Colonic mucosa (tissue), 4 donors: ENCODE measurements around the gene EEF1G. TPM values are rescaled to one million over a fixed set of nuclear protein-coding genes. Genes with fewer than 3 reads are reported as not detected.

Experiments
- DNase-seq: peaks from one replicate; pipeline ENCODE4 v3.0.0-alpha.2; 2020
- H3K27ac ChIP-seq: fragments of 200-600 bp; one replicate; pipeline ENCODE4 v1.8.0; 2021
- H3K27me3 ChIP-seq: fragments of 200-600 bp; one replicate; pipeline ENCODE4 v1.8.0; 2021
- H3K36me3 ChIP-seq: fragments of 200-600 bp; one replicate; pipeline ENCODE4 v1.8.0; 2021
- H3K4me1 ChIP-seq: fragments of 200-600 bp; one replicate; pipeline ENCODE4 v1.8.0; 2021; ENCODE audit warnings: mild to moderate bottlenecking
- H3K4me3 ChIP-seq: fragments of 200-600 bp; one replicate; pipeline ENCODE4 v1.8.0; 2021
- H3K9ac ChIP-seq, 2 donors: one replicate each; pipeline ENCODE4 v1.7.0; 2013; ENCODE audit warnings: control low read depth in 2 of 2, low read depth in 2 of 2, low read length in 2 of 2
- H3K9me3 ChIP-seq: fragments of 200-600 bp; one replicate; pipeline ENCODE4 v1.8.0; 2021
- intact Hi-C: fragments of 100-400 bp; cut with DNase I; formaldehyde crosslinking; loops from one replicate; pipeline ENCODE4 v1.14.1; 2022
- microRNA-seq: library from miRNA; unstranded; fragments of <30 nt; microRNA quantifications from one replicate; pipeline ENCODE4, GENCODE V29; 2019
- total RNA-seq, 2 donors: library from RNA; stranded (reverse); fragmentation: NEBNext Ultra II Directional in 1 of 2; extraction: Animal tissue kit (Norgen Biotek cat#: 25700) in 1 of 2; gene quantifications; one replicate each; pipeline ENCODE4 v1.2.1, GENCODE V29; 2021
- TF ChIP-seq, protein P1 (sequence below): fragments of 200-600 bp; IDR thresholded peaks from one replicate; pipeline ENCODE4 v1.8.0; 2022; ENCODE audit warnings: antibody characterized with exemption, mild to moderate bottlenecking
- donor health status: healthy.
- donor health status: DM: no; HTN: no; CAD: no.
- donor health status: DM: no; HTN: no; CAD: no.

The EEF1G gene
- total RNA-seq, 2 donors from 2014 or later, result 1,328 to 1,358 TPM

DNA sequence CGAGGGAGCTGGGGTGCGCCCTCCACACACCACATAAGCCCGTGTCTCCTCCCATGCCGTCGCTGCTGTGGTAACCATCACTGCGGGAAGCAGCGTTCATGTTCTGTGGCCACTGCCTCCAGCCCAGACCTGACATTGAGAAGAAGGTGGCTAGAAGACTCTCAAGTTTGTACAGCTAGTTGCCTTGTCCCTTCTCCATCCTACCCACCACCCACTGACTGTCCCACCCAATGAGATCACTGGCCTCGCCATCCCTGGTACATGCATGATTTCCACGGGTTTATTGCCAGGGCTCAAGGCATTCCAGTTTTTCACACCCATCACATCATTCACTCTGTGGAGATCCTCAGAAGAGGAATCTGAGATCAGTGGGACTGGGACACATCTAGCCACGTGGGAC lies 60.1 kb downstream of the EEF1G start:
- intact Hi-C loops, result no loop called here
- H3K9ac ChIP-seq, result no peak overlapping the region
- TF ChIP-seq, protein P1, sequence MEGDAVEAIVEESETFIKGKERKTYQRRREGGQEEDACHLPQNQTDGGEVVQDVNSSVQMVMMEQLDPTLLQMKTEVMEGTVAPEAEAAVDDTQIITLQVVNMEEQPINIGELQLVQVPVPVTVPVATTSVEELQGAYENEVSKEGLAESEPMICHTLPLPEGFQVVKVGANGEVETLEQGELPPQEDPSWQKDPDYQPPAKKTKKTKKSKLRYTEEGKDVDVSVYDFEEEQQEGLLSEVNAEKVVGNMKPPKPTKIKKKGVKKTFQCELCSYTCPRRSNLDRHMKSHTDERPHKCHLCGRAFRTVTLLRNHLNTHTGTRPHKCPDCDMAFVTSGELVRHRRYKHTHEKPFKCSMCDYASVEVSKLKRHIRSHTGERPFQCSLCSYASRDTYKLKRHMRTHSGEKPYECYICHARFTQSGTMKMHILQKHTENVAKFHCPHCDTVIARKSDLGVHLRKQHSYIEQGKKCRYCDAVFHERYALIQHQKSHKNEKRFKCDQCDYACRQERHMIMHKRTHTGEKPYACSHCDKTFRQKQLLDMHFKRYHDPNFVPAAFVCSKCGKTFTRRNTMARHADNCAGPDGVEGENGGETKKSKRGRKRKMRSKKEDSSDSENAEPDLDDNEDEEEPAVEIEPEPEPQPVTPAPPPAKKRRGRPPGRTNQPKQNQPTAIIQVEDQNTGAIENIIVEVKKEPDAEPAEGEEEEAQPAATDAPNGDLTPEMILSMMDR, result no peak
- peaks cover 4% of the 10 kb centered on the region for H3K36me3 ChIP-seq
- no peaks in the 10 kb centered on the region for H3K4me1 ChIP-seq
- H3K27ac ChIP-seq, result no peak overlapping the region
- H3K4me3 ChIP-seq, result no peak overlapping the region
- DNase-seq, result no peak
- no peaks in the 10 kb centered on the region for H3K27me3 ChIP-seq
- no peaks in the 10 kb centered on the region for H3K9me3 ChIP-seq

DNA sequence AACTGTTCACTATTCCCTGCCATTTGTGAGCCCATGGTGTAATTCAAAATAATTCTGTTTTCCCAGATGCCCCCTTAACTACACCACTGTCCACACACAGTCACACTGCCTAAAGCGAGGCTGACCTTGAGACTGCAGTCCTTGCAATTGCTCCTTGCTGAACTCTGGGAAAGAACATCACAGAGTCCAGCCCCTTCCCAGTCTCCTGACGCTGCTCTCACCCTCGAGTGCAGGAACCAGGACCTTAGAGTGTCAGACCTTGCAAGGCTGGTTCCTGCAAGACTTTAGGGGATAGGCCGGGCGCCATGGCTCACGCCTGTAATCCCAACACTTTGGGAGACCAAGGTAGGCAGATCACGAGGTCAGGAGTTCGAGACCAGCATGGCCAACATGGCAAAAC lies 60.7 kb downstream of the EEF1G start:
- H3K4me1 ChIP-seq, result no peaks in the 10 kb centered on the region

More for the DNA sequence above, 60.7 kb downstream of the EEF1G start:
- Histone ChIP-seq H3K4me3 (no peak overlapping the region), H3K9me3 (no peaks in the 10 kb centered on the region), H3K9ac (no peak overlapping the region), H3K27ac (no peak overlapping the region), H3K36me3 (peaks cover 4% of the 10 kb centered on the region), H3K27me3 (no peaks in the 10 kb centered on the region)
- intact Hi-C loops, result no loop called here
- TF ChIP-seq, protein P1, result no peak
- DNase-seq, result no peak

Small RNA genes lying within 50 kb of the gene (microRNA-seq; reads per million reads assigned to microRNA genes)
- gene MIR6747, result not detected

Other genes starting within 250 kb of the EEF1G start
- 10 to 100 TPM; 32.5 to 71.7 TPM for gene ASRGL1, start 236.4 kb downstream of the EEF1G start, total RNA-seq
- 1 to 10 TPM in 1 of 2 donors, not detected in 1; 2.3 TPM for gene SCGB1A1, start 154.9 kb downstream of the EEF1G start, total RNA-seq
- gene AHNAK, start 27.1 kb downstream of the EEF1G start, total RNA-seq, result 100 to 1,000 TPM; 458 to 631 TPM
- gene TUT1, start 17.6 kb upstream of the EEF1G start, total RNA-seq, result 10 to 100 TPM; 11.1 to 26.2 TPM
- 100 to 1,000 TPM in 1 of 2 donors, 10 to 100 TPM in 1; 91.0 to 133 TPM for gene MTA2, start 28.0 kb upstream of the EEF1G start, total RNA-seq
- 10 to 100 TPM; 37.5 to 58.7 TPM for gene EML3, start 38.9 kb upstream of the EEF1G start, total RNA-seq
- 1 to 10 TPM; 3.2 to 3.6 TPM for gene ROM1, start 39.4 kb upstream of the EEF1G start, total RNA-seq
- gene B3GAT3, start 48.1 kb upstream of the EEF1G start, total RNA-seq, result 10 to 100 TPM; 21.8 to 37.7 TPM
- gene GANAB, start 72.7 kb upstream of the EEF1G start, total RNA-seq, result 100 to 1,000 TPM; 252 to 303 TPM
- 10 to 100 TPM; 19.1 to 27.7 TPM for gene INTS5, start 79.4 kb upstream of the EEF1G start, total RNA-seq
- 100 to 1,000 TPM in 1 of 2 donors, 10 to 100 TPM in 1; 57.9 to 105 TPM for gene C11orf98, start 91.3 kb upstream of the EEF1G start, total RNA-seq
- gene CSKMT, start 91.4 kb upstream of the EEF1G start, total RNA-seq, result 10 to 100 TPM in 1 of 2 donors, 1 to 10 TPM in 1; 9.4 to 27.0 TPM
- 10 to 100 TPM; 13.9 to 23.2 TPM for gene UQCC3, start 97.8 kb upstream of the EEF1G start, total RNA-seq
- 10 to 100 TPM in 1 of 2 donors, 1 to 10 TPM in 1; 7.1 to 12.3 TPM for gene LBHD1, start 98.4 kb upstream of the EEF1G start, total RNA-seq
- gene UBXN1, start 105.2 kb upstream of the EEF1G start, total RNA-seq, result 10 to 100 TPM; 74.8 to 87.8 TPM
- gene LRRN4CL, start 115.6 kb upstream of the EEF1G start, total RNA-seq, result 1 to 10 TPM in 1 of 2 donors, under 1 TPM in 1; 0.82 to 3.3 TPM
- 10 to 100 TPM; 36.5 to 65.5 TPM for gene BSCL2, start 133.5 kb upstream of the EEF1G start, total RNA-seq
- gene GNG3, start 133.8 kb upstream of the EEF1G start, total RNA-seq, result under 1 TPM in 1 of 2 donors, not detected in 1; 0.56 TPM
- gene HNRNPUL2, start 153.6 kb upstream of the EEF1G start, total RNA-seq, result 10 to 100 TPM; 50.5 to 59.3 TPM
- gene TTC9C, start 154.6 kb upstream of the EEF1G start, total RNA-seq, result 10 to 100 TPM; 34.2 to 39.8 TPM
- gene ZBTB3, start 180.3 kb upstream of the EEF1G start, total RNA-seq, result 10 to 100 TPM; 10.8 to 18.7 TPM
- gene POLR2G, start 187.7 kb upstream of the EEF1G start, total RNA-seq, result 10 to 100 TPM; 40.3 to 54.5 TPM
- 10 to 100 TPM; 15.3 to 26.6 TPM for gene TAF6L, start 197.5 kb upstream of the EEF1G start, total RNA-seq
- 10 to 100 TPM; 46.7 to 54.5 TPM for gene TMEM179B, start 213.5 kb upstream of the EEF1G start, total RNA-seq
- 10 to 100 TPM; 15.8 to 26.0 TPM for gene TMEM223, start 218.1 kb upstream of the EEF1G start, total RNA-seq
- gene NXF1, start 231.5 kb upstream of the EEF1G start, total RNA-seq, result 10 to 100 TPM; 39.2 to 50.9 TPM